HL-60 (cell line): ENCODE results near the gene RAB11FIP3.
A peak's percentile ranks its signal among the peaks of the same experiment; 100 is the strongest.
"Not testable (repeated sequence)": the region's sequence is repeated elsewhere in the genome, so short reads cannot be mapped to it uniquely, and the experiment has no call there.

Experiments
- DNase-seq, 2 experiments: peaks; one replicate each; pipeline ENCODE4 v3.0.0-alpha.2; 2010 to 2020; ENCODE audit warnings: low read depth in 1 of 2, low spot score in 1 of 2
- H3K27ac ChIP-seq: fragments of 250-450 bp; sonication (Bioruptor Pico); replicated peaks from 2 replicates; pipeline ENCODE4 v1.5.1; 2020; ENCODE audit warnings: mild to moderate bottlenecking, moderate library complexity
- H3K27me3 ChIP-seq: fragments of 250-450 bp; sonication (Bioruptor Pico); 2 replicates; pipeline ENCODE4 v1.5.1; 2021; ENCODE audit warnings: mild to moderate bottlenecking, moderate library complexity; ENCODE audit not compliant: insufficient read depth, poor library complexity, severe bottlenecking
- H3K4me3 ChIP-seq: replicated peaks from 2 replicates; pipeline ENCODE4 v1.5.1; 2011; ENCODE audit warnings: mild to moderate bottlenecking, control low read depth, low read length; ENCODE audit not compliant: insufficient read depth
- GABPA ChIP-seq: IDR thresholded peaks from 2 replicates; pipeline ENCODE4 v1.6.1; 2012; ENCODE audit warnings: low read depth
- POLR2AphosphoS5 ChIP-seq: IDR thresholded peaks from 2 replicates; pipeline ENCODE4 v1.6.1; 2012; ENCODE audit warnings: low read depth
- SPI1 ChIP-seq: IDR thresholded peaks from 2 replicates; pipeline ENCODE4 v1.6.1; 2012; ENCODE audit warnings: low read depth, mild to moderate bottlenecking, borderline replicate concordance
- TF ChIP-seq, protein P1 (sequence below): IDR thresholded peaks from 2 replicates; pipeline ENCODE4 v1.6.1; 2012; ENCODE audit warnings: low read depth; ENCODE audit not compliant: insufficient replicate concordance
- TF ChIP-seq, protein P2 (sequence below): IDR thresholded peaks from one replicate; pipeline ENCODE4 v1.5.1; 2011; ENCODE audit warnings: low read length, control low read depth, inconsistent platforms; ENCODE audit not compliant: insufficient read depth

RAB11FIP3 gene

DNA sequence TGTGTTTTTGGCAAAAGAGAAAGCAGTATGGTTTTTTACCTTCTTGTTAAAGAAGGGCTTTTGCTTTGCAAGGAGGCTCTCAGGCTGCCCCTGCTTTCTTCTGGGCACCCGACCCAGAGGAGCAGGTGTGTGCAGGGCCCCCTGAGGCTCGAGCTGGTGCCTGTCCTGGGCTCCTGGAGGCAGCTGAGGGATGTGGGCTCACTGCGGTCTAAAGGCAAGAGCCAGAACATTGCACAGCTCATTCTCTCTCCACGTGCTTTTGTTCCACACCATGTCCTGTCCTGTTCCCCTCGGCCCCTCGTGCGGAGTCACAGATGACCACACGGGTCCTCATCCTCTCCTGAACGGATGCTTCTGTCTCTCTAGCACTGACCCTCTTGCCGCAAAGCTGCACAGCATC is 65.3 kb downstream of the RAB11FIP3 start:
- H3K27me3 ChIP-seq = no peaks in the 10 kb centered on the region
- no peak for TF ChIP-seq POLR2AphosphoS5
- no peak overlapping the region for H3K27ac ChIP-seq
- no peak for DNase-seq
- H3K4me3 ChIP-seq = no peak overlapping the region

DNA sequence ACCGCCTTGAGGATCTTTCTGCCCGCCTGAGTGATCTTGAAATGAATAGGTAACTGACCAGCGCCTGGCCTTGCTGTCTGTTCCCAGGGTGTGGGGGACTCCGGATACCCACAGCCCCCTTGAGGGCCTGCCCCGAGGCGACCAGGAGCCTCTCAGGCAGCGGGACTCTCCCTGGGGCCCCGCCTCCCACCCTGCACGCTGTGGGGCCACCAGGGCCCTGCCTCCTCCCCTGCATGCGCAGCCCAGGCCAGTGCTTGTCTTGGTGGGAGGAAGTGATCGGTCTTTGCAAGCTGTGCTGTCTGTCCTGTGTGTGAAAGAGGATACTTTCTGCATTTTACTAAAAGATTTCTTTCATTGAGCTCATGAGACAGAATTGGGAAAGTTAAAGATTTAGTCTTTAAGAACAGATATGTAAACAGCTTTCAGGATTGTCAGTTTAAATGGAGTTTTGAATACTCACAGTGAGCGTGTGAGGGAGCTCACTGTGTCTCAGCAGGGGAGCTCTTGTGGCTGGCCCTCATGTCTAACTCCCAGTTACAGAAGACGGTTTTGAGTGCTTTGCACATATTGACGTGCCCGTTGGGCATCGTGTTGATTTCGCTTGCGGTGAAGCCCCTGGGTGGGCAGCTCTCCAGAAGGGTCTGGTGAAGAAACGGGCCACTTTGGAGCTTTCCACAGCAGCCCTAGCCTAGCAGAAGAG is 65.9 kb downstream of the RAB11FIP3 start:
- no peak for TF ChIP-seq POLR2AphosphoS5
- TF ChIP-seq, protein P1, sequence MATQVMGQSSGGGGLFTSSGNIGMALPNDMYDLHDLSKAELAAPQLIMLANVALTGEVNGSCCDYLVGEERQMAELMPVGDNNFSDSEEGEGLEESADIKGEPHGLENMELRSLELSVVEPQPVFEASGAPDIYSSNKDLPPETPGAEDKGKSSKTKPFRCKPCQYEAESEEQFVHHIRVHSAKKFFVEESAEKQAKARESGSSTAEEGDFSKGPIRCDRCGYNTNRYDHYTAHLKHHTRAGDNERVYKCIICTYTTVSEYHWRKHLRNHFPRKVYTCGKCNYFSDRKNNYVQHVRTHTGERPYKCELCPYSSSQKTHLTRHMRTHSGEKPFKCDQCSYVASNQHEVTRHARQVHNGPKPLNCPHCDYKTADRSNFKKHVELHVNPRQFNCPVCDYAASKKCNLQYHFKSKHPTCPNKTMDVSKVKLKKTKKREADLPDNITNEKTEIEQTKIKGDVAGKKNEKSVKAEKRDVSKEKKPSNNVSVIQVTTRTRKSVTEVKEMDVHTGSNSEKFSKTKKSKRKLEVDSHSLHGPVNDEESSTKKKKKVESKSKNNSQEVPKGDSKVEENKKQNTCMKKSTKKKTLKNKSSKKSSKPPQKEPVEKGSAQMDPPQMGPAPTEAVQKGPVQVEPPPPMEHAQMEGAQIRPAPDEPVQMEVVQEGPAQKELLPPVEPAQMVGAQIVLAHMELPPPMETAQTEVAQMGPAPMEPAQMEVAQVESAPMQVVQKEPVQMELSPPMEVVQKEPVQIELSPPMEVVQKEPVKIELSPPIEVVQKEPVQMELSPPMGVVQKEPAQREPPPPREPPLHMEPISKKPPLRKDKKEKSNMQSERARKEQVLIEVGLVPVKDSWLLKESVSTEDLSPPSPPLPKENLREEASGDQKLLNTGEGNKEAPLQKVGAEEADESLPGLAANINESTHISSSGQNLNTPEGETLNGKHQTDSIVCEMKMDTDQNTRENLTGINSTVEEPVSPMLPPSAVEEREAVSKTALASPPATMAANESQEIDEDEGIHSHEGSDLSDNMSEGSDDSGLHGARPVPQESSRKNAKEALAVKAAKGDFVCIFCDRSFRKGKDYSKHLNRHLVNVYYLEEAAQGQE = no peak
- no peak for TF ChIP-seq GABPA
- TF ChIP-seq, protein P2, sequence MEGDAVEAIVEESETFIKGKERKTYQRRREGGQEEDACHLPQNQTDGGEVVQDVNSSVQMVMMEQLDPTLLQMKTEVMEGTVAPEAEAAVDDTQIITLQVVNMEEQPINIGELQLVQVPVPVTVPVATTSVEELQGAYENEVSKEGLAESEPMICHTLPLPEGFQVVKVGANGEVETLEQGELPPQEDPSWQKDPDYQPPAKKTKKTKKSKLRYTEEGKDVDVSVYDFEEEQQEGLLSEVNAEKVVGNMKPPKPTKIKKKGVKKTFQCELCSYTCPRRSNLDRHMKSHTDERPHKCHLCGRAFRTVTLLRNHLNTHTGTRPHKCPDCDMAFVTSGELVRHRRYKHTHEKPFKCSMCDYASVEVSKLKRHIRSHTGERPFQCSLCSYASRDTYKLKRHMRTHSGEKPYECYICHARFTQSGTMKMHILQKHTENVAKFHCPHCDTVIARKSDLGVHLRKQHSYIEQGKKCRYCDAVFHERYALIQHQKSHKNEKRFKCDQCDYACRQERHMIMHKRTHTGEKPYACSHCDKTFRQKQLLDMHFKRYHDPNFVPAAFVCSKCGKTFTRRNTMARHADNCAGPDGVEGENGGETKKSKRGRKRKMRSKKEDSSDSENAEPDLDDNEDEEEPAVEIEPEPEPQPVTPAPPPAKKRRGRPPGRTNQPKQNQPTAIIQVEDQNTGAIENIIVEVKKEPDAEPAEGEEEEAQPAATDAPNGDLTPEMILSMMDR = no peak
- TF ChIP-seq SPI1 = no peak
- Histone ChIP-seq H3K27me3 (no peaks in the 10 kb centered on the region), H3K27ac (no peak overlapping the region), H3K4me3 (no peak overlapping the region)
- DNase-seq = no peak

DNA sequence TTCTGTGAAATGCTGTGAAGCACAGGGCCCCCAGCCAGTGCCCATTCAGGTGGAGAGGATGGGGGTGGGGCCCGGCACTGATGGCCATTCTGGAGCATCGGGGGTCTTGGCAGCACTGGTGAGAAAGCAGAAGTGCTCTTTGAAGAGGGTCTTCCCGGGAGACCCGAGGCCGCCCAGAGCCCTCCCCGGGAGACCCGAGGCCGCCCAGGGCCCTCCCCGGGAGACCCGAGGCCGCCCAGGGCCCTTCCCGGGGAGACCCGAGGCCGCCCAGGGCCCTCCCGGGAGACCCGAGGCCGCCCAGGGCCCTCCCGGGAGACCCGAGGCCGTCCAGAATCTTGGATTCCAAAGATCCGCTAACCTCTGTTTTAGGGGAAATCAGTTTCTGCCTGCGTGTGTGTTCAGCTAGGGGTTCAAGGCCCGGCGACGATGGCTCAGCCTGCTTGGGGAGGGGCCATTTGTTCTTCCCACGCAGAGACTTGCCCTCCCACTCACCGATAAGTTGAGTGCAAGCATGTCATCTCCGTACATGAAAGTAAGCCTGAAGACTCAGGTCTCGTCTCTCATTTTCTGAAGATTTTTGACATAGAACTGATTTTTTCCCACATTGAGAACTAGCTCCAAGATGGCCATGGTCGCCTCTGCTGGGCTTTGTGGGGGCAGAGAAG is 66.9 kb downstream of the RAB11FIP3 start:
- no peak overlapping the region for H3K4me3 ChIP-seq
- H3K27me3 ChIP-seq = no peaks in the 10 kb centered on the region
- no peak overlapping the region for H3K27ac ChIP-seq
- TF ChIP-seq GABPA (no peak), POLR2AphosphoS5 (no peak), SPI1 (no peak)
- no peak for DNase-seq

DNA sequence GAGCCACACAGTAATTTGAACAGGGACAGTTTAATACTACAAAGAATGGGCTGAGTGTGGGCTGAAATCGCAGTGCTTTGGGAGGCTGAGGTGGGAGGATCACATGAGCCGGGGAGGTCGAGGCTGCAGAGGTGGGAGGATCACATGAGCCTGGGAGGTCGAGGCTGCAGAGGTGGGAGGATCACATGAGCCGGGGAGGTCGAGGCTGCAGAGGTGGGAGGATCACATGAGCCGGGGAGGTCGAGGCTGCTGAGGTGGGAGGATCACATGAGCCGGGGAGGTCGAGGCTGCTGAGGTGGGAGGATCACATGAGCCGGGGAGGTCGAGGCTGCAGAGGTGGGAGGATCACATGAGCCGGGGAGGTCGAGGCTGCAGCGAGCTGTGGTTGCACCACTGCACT is 69.2 kb downstream of the RAB11FIP3 start:
- DNase-seq, H3K4me3 ChIP-seq, H3K27me3 ChIP-seq, H3K27ac ChIP-seq: not testable (repeated sequence)

DNA sequence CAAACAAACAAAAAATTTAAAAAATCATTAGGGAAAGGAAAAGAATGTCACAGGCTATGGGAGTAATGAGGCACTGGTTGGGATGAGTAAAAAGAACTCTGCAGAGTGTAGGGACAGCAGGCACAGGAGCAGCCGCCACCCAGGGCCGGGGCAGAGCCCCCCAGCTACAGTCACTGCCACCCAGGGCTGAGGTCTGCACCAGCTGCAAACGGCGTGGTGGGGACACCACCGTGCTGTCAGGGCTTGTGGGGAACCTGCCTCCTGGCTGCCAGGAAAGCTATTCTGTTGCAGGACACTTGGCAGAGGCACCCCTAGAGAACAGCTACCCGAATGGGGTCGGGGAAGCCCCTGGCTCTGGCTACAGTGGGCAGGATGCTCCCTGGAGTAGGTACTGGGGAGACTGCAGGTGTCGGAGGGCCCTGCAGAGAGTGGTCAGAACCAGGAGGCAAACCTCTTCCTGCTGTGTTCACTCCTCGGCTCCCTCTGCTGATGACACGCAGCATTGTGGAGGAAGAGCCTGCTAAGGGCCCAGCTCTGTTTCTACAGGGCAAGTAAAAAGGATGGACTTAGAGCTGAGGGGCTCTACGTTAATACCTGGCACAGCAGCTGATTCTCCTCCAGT is 69.8 kb downstream of the RAB11FIP3 start:
- DNase-seq = peak in 1 of 2 experiments; percentile 63

More for the DNA sequence above, 69.8 kb downstream of the RAB11FIP3 start:
- Histone ChIP-seq H3K4me3 (no peak overlapping the region), H3K27me3 (no peaks in the 10 kb centered on the region), H3K27ac (no peak overlapping the region)
- TF ChIP-seq, protein P1 = no peak
- TF ChIP-seq, protein P2 = peak; percentile 26
- no peak for TF ChIP-seq SPI1
